NCI-H82 (cell line): ENCODE measurements around the gene MGAT4B.
A peak's percentile ranks its signal among the peaks of the same experiment; 100 is the strongest.

Experiments
- DNase-seq: peaks from one replicate; lab custom pipeline; 2025; lab: John Stamatoyannopoulos, UW

MGAT4B gene

DNA sequence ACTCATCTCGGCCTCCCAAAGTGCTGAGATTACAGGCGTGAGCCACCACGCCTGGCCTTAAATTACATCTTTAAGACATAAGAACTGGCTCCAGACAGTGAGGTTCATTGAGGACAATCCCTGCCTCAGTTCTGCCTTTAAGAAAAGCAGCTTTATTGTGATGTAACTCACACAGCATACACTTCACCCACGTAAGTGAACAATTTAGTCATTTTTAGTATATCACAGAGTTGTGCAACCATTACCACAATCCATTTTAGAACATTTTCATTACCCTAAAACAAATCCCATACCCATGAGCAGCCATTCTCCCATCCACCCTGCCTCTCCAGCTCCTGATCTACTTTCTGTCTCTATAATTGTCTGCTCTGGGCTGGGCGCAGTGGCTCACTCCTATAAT, 36.9 kb downstream of the MGAT4B start:
- DNase-seq = no peak

DNA sequence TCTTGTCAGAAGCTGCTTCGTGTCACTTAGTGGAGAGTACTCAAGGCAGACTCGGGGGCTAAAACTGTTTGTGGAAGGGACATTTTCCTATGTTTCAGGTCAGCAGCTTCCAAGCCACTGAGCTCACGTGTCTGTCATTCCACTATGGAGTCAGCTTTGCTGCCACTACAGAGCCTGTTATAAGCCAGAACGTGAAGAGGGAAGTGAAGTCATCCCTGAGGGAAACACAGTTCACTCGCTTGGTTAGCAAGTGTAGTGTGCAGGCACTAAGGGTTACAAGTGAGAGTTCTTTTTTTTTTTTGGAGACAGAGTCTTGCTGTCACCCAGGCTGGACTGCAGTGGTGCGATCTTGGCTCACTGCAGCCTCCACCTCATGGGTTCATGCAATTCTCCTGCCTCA, 37.4 kb downstream of the MGAT4B start:
- DNase-seq = no peak

DNA sequence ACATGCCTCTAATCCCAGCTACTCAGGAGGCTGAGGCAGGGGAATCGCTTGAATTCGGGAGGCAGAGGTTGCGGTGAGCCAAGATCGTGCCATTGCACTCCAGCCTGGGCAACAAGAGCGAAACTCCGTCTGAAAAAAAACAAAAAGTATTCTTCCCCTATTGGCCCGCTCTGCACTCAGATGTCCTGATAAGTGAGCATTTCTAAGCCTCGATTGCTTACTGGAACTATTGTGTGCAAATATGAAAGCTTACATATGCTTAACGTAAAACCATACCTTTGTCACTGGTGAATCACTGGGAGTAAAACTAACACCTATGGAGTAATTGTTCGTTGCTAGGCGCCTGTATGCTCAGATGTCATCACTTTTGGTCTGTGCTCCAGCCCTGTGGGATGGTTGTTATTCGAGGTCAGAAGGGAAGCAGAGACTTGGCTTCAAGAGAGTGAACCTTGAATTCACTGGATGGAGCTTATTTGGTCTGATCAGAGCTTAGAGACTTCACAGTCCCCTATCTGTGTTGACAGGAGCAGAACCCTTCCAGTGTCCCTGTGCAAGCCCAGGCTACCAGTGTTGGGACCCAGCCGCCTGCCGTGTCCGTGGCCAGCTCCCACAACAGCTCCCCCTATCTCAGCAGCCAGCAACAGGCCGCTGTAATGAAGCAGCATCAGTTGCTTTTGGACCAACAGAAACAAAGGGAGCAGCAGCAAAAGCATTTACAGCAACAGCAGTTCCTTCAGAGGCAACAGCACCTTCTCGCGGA, 38.2 kb downstream of the MGAT4B start:
- DNase-seq = no peak

DNA sequence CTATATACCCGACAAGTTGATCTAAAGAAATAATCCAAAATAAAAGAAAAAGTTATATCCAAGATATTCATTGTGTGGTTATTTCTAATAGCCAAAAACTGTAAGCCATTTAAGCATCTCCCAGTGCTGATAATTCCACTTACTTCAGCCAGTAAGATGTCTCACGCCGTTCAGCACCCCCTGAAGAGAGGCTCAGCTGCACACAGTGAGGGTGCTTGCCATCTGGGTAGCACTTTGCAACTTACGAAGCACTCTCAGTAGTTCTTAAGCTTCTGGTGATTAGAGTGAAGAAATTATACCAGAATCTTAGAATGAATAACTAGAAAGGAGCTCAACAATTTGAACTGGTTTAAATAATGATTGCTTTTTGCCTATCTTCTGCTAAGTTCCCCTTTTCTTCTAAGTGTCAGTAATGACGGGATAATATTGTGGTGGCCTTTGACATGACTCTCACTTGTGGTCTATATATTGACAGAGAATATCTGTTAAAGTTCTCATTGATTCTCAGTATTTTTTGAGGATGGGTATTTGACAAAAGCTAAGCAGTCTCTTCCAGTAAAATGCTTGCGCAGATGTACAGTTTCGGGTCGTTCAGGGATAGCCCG, 39.1 kb downstream of the MGAT4B start:
- no peak for DNase-seq

DNA sequence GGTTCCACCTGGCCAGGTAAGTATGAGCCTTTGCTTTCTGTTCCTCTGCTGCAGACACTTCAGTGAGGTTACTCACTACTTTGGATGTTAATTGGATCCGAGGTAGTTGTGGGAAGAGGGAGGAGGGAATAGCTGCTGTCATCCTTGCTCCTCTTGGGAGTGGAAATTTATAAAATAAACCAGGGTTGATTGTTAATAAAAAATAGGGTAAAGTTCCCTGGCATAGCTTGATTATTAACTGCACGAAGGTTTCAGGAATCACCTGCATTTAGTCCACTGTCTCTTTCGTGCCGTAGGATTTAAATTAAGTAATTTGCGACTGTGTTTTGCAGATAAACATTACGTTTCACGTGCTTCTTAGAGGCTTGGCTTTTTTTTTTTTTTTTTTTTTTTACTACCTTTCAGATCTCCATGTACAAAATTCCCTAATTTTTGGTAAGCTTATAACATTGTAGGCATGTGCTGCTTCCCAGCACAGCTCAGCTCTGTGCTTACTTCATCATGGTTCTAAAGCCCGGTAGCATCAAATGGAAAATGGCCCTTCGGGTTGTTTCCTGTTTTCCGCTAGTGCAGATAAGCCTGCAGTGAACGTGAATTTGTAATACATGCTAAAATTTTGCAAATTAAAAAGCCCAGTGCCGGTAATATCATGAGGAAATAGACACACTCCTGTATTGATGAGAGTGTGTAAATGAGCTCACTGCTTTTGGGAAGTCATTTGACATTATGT, 39.8 kb downstream of the MGAT4B start:
- no peak for DNase-seq

DNA sequence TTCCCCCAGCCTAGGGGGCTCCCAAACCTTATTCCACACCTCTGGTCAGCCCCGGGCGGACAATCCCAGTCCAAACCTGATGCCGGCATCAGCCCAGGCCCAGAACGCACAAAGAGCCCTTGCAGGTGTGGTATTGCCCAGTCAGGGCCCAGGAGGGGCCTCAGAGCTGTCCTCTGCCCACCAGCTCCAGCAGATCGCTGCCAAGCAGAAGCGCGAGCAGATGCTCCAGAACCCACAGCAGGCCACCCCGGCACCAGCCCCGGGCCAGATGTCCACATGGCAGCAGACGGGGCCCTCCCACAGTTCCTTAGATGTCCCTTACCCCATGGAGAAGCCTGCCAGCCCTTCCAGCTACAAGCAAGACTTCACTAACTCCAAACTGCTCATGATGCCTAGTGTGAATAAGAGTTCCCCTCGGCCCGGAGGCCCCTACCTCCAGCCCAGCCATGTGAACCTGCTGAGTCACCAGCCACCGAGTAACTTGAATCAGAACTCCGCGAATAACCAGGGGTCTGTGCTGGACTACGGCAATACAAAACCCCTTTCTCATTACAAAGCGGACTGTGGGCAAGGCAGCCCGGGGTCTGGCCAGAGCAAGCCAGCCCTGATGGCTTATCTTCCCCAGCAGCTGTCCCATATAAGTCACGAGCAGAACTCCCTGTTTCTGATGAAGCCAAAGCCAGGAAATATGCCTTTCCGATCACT, 40.5 kb downstream of the MGAT4B start:
- no peak for DNase-seq

DNA sequence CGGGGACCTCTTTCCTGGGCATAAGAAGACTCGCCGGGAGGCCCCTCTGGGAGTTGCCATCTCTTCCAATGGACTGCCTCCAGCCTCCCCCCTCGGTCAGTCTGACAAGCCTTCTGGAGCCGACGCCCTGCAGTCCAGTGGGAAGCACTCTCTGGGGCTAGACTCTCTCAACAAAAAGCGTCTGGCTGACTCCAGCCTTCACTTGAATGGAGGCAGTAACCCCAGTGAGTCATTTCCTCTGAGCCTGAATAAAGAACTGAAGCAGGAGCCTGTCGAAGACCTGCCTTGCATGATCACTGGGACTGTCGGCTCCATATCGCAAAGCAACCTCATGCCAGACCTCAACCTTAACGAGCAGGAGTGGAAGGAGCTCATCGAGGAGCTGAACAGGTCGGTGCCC, 41.3 kb downstream of the MGAT4B start:
- DNase-seq = no peak

DNA sequence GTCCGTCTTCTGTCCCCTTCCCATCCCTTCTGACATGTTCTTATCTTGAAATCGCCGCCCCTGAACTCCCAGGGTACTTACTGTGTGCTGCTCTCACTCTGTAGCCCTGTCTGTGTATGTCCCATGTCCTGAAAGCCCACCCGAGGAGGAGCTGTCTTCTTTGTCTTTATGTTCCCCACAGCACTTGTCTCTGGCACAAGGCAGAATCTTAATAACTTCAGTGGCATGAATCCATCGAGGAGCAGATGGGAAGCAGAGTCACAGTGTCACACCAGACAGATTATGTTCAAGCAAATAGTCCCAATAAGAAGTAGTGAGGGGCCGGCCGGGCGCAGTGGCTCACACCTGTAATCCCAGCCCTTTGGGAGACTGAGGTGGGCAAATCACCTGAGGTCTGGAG, 42.6 kb downstream of the MGAT4B start:
- DNase-seq = no peak

DNA sequence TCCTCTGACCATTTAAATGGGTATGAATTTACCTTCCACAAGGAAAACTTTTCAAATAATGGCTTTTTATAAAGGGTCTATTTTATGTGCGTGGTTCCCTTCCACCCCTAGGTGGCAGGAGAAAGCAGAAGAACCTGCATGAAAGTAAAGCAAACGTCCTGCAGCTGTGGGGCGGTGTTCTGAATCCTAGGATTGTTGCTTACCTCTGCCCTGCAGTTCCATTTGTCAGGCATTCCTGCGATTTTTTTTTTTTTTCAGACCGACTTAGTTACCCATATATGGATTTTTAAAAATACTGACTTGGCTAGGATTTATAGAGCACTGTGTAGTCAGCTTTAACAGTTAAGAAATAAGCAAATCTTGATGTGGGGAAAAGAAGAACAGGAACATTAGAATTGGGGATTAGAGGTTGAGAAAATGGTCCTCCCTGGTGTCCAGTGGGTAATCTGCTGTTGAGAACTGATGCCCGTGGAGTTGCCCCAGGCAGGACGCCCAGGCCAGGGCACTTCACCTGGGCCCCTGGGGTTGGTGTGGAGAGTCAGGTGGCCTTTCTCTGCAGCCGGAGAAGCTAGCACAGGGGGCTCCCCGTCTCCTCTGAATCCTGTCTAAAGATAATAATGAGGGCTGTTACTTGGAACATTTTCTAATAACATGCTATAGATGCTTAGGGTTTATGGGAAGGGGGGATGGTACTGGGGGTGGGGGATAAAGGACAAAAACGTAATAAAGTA, 43.3 kb downstream of the MGAT4B start:
- peak; percentile 60 for DNase-seq

DNA sequence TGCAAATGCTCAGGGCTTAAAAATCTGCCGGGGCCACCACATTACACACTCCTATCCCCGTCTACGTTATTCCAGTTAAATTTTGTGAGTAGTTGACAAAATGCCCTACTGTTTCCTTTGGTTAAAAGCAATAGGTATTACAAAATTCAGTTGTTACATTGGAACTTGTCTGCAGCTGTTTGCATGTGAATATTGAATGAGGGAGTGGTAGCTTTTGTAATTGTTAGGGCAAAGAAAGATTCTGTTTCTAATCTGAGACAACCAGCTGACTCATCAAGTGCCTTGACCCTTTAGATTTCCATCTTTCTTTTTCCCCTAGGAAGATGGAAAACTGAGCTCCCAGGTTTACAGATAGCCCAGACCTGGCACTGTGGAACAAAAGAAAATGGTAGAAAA, 43.9 kb downstream of the MGAT4B start:
- DNase-seq = no peak

DNA sequence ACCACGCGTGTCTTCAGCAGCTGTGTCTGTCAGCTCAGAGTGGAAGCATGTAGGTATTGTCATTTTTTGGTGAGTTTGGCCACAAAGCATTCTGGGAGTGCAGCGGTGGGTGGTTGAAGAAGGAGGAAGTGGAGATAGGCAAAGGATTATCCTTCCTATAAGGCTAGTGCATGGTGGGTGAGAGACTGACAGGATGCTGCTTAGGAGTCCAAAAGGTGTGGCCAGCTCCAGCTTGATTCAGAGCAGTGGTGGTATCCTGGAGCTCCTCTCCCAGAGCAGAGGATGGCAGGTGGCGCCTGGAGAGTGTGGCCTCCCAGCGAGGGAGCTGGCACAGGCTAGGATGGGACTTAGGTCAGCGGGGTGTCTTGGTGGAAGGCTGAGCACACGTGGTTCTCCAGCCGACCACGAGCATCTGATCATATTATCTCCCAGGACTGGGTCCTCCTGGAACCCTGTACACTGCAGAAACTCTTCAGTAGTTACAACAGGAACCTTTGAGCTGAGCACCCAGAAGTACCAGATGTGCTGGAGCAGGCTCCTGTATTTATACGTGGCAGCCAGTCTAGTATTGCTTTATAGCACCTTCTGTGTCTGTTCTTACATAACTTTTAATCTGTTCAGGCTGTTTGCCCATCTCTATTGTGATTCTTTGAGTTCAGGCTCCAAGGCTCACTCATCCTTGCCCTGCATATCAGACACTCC, 44.4 kb downstream of the MGAT4B start:
- DNase-seq = peak; percentile 46

DNA sequence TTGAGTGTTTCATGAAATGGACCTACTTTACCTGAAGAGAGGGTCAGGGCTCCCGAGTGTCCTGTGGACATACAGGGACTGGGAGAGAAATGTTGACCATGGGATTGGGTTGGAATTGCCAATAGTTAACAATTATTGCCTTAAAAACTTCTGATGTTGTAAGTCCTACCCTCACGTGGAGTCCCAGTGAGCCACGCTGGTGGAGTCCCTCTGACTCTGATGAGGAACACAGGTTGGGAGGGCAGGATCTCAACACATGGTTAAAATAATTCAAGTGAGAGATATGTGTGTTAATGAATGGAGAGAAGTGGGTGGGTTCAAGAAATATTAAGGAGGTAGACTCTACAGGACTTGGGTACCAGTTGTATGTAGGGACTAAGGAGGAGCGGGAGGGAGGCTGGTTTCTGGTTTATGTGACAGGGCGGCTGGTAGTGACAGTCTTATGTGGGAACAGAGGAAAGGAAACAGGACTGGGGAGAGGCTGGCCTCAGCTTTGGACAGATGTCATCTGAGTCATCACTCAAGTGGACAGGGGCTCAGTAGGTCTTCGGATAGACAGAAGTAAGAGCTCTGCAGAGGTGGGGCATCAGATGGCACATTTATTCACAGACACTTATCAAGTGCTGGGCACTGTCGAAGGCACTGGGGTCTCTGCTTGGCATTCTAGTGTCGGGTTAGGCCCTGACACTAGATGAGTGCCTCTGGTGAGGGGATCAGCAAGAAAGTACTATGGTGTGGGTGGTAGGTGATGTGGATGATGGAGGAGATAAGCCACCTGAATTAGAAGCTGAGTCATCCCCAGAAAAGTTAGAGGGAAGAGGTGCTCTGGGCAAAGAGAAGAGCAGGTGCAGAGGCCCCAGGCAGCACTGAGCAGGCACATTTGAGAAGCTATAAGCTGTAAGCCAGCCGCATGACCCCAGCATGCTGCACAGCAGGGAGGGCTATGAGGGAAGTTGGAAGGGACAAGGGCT, 46.8 kb downstream of the MGAT4B start:
- DNase-seq = no peak

DNA sequence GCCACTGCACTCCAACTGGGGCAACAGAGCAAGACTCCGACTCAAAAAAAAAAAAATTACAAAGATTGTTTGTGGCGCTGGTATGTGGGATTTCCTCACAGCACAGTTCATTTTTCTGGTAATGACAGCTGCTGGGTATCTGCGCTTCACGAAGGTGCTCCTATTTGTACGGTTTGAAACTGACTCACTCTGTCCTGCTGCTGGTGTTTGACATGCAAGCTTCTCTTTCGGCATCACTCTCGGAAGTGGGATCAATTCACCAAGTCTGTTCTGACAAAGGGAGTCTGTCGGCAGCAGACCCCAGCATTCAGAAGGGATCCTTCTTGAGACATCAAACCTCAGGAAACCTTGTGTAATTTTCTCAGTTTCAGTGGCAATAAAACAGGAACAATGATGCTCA, 47.7 kb downstream of the MGAT4B start:
- no peak for DNase-seq

DNA sequence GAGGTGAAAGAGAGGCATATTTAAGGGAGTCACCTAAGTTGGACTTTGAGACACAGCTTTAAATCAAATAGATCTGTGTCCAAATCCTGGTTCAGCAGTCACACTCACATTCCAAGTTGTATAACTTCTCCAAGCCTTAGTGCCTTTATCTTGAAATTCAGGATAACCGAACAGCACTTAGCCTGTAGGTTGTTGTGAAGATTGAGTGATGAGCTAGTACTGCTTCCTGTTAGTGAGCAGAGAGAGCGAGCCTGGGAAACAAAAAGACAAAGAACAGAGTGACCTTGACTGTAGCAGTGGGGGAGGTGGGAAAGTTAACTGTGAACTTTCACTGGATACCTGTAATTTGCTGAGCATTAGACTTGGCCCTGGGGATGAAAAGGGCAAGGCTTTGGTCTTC, 51.6 kb downstream of the MGAT4B start:
- no peak for DNase-seq

DNA sequence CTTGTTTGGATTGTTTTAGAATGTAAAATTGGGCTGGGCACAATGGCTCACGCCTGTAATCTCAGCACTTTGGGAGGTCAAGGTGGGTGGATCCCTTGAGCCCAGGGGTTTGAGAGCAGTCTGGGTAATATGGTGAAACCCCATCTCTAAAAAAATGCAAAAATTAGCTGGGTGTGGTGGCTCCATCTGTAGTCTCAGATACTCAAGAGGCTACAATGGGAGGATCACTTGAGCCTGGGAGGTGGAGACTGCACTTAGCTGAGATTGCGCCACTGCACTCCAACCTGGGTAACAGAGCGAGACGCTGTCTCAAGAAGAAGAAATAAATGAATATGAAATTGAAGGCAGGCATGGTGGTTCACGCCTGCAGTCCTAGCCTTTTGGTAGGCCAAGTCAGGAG, 52.7 kb downstream of the MGAT4B start:
- no peak for DNase-seq

DNA sequence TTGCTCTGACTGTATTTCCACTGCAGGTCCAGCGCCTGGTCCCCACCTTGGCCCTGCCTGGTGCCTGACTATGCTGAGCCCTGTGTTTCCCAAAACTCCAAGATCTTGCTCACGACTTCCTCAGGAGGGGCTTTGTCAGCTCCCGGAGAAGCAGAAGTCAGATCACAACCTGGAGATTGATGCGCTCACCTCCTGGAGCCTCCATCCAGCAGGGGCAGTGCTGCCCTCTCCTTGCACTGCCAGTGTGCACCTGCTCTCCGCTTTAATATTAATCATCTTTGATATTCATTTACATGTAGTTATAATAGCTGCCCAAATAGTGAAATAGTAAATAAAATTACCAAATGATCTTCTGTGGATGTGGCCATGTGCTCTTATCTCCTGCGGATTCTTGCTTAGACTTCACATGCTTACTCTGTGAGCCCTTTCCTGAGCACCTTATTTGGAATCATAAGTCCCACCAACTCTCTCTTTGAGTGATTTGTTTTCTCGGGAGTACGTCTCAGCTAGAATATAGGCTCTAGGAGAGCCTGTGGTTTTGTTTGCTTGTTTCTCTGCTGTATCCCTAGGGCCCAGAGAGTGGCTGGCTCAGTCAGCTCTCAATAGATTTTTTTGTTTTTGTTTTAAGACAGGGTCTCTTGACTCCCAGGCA, 56.7 kb downstream of the MGAT4B start:
- DNase-seq = no peak

DNA sequence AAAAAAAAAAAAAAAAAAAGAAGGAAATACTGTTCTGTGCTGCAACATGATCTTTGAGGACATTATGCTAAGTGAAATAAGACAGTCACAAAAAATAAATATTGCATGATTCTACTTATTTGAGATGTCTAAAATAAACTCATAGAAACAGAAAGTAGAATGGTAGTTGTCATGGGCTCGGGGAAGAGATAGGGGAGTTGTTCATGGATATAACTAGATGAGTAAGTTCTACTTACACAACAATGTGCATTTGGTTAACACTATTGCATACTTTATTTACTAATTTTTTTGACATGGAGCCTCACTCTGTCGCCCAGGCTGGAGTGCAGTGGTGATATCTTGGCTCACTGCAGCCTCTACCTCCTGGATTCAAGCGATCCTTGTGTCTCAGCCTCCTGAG, 58.9 kb downstream of the MGAT4B start:
- DNase-seq = no peak
